CD4-positive, alpha-beta T cell treated with Interleukin-15 for 1 hour (primary cell): Measurements from ENCODE around the gene CAPG.
A peak's percentile ranks its signal among the peaks of the same experiment; 100 is the strongest.
"Not testable (repeated sequence)": the region's sequence is repeated elsewhere in the genome, so short reads cannot be mapped to it uniquely, and the experiment has no call there.

Experiments
- DNase-seq: peaks from one replicate; pipeline ENCODE4 v3.0.0-alpha.2; 2020

Gene CAPG, protein sequence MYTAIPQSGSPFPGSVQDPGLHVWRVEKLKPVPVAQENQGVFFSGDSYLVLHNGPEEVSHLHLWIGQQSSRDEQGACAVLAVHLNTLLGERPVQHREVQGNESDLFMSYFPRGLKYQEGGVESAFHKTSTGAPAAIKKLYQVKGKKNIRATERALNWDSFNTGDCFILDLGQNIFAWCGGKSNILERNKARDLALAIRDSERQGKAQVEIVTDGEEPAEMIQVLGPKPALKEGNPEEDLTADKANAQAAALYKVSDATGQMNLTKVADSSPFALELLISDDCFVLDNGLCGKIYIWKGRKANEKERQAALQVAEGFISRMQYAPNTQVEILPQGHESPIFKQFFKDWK

GRCh38 chr2:85409845-85410583 lies at the start of gene CAPG:
TSS of gene CAPG (minus strand) at chr2:85410366. CDS start at chr2:85402145, 8,221 bp downstream.
- DNase-seq = peak; percentile 77

DNA sequence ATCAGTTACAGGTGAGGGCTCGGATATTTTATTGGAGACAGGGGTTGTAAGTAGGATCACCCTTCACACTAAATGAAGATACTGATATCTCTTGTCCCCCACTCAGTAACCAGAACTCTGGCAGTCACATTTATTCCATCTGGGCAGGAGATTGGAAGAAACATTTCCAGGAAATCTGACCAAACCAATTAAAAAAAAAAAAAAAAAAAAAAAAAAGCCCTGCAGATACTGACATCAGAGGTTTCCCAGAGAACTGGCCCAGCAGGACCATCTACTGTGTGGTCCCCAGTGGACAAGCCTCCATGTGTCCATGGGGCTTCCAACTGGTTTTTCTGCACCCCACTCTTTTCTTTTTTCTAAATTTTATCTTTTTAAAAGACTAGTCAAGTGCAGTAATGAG lies 49.6 kb upstream of the CAPG start:
- DNase-seq = no peak

GRCh38 chr2:85458601-85459563 lies 48.7 kb upstream of the CAPG start:
- DNase-seq = no peak

DNA sequence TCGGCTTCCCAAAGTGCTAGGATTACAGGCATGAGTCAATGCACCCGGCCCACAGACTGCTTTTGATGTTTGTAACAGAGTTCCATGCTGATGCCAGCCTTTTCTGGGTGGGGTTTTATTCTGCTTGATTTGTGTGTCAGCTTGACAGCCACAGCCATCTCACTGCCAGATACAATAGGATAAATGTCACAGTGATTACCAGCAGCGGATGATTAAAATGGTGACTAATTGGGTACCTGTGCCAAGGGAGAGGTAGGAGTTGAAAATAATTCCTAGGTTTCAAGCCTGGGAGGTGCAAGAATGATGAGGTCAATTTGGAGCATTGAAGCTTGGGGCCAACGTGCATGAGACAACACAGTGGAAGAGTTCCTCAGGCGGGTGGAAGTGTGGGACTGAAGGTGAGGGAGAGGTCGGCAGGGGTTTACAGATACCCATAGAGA lies 47.7 kb upstream of the CAPG start:
- no peak for DNase-seq

DNA sequence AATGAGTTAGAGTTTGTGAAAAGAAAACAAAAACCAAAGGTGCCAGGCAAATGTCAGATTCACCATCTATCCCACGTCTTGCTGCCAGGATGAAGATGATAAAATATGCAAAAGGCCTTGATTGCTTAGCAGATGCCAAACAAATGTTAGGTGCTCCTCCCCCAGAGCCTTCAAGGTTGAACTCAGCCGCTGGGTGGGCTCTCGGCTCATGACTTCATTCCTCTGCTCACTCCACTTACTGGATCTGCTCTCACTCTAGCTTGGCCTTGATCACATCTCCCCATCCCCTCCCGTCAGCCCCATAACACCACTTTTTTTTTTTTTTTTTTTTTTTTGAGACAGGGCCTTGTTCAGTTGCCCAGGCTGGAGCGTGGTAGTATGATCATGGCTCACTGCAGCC lies 46.9 kb upstream of the CAPG start:
- DNase-seq = no peak

DNA sequence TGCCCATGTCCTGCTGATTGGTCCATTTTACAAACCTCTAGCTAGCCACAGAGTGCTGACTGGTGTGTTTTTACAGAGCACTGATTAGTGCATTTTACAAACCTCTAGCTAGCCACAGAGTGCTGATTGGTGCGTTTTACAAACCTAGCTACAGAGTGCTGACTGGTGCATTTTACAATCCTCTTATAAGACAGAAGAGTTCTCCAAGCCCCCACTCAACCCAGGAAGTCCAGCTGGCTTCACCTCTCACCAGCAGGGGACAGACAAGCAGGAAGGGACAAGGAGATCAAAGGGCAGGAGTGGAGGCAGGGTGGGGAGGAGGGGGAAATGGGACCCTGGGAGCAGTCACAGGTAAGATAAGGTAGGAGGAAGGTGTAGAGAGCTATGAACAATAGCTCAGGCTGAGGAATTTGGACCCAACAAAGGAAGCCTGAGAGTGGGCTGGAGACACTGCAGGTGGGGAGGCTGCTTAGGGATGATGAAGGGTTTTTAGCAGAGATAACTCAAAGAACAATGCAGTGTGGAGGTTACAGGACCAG lies 45.5 kb upstream of the CAPG start:
- no peak for DNase-seq

- DNase-seq = no peak
These were observed 43.4 kb upstream of the CAPG start for GRCh38 chr2:85453571-85453970.

DNA sequence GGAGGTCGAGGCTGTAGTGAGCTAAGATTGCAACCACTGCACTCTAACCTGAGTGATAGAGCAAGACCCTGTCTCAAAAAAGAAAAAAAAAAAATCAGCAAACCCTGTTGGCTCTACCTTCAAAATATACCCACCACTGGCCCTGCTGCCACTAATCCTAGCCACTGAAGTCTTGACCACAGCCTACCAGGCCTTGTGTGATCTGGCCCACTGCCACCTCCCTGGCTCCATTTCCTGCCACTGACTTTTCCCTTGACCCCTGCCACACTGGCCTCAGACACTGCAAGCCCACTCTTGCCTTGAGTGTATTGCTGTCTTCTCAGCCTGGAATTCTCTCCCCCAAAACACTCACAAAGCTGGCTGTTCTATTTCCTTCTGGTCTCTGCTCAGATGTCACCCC lies 42.1 kb upstream of the CAPG start:
- DNase-seq = no peak

GRCh38 chr2:85449214-85449588 lies 39.0 kb upstream of the CAPG start:
- no peak for DNase-seq

GRCh38 chr2:85448461-85449213 lies 38.5 kb upstream of the CAPG start:
- no peak for DNase-seq

GRCh38 chr2:85447222-85447585 lies 37.0 kb upstream of the CAPG start:
- DNase-seq = no peak

GRCh38 chr2:85446296-85447221 lies 36.4 kb upstream of the CAPG start:
- no peak for DNase-seq

DNA sequence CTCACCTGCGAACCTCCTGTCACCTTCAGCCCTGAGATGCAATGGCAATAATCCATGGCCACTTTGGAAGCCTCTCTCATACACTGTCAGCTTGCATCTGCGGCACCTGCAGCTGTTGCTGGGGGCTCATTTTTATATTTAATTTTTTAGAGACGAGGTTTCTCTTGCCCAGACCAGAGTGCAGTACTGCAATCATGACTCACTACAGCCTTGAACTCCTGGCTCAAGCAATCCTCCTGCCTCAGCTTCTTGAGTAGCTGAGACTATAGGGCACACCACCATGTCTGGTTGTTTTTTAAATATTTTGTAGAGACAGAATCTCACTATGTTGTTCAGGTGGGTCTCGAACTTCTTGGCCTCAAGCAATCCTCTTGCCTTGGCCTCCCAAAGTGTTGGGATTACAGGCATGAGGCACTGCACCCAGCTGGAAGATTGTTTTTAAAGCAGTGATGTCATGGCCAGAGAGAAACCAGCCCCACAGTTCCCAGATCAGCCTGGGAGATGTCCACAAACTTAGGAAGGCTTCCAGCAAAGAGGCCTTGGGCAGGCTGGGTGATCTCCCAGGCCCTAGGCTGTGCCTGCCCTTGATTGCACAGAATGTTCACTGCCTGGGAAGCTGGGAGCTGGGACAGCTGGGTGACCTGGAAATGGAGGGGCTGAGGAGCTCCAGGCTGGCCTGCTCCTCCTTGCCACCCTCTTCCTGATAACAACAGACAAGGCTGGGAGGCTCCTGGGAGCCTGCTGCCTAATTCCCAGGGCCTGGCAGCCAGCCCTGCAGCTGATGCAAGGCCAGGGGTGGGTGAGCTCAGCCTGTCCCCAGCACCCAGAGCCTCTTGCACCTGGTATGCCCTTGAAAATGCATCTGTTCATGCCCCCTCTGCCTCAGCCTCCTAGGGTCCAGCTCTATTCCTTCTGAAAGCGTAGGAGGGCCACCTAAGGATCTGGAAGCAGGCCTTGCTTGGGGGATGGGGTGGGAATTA lies 35.4 kb upstream of the CAPG start:
- no peak for DNase-seq

DNA sequence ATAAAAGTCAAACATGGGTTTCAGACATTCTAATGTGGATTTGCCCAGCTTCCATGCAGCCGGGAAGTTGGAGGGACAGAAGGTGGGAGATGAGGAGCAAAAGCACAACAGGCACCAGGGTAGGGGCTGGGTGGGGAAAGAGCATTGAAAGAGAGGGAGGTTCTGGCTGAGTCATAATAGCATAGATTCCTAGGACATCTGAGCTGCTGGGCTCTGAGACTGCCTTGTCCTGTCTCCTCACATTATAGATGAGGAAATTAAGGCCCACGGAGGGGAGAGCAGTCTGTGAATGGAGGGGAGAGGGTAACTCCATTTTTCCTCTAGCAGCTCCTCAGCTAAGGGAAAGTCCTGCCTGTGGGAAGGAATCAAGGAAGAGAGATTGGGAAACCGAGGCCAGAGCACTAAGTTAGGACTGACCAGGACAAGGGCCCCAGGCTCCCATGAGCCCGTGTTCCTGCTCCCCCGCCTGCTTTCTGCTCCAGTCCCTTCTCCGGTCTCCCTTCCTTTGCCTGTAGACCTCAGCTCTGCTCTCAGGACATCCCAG lies 34.5 kb upstream of the CAPG start:
- DNase-seq = no peak

DNA sequence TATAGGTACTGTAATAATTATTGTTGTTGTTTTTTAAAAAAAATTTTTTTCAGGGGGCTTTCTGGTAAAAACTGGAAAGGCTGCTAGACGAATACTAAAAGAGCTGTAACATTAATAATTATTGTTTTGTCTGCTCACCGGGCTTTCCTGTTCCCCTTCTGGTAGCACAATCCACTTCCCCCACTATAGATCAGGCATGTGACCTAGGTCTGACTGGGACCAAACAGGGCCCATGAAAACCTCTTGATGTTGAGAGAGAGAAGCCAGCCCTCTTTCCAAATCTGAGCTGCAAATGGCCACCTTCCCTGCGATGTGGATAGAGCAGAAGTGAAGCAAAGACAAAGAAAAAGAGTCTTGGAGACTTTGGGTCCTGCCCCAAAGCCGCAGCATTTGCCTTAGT lies 31.7 kb upstream of the CAPG start:
- DNase-seq = no peak

- no peak for DNase-seq
These were observed 30.6 kb upstream of the CAPG start for GRCh38 chr2:85440729-85441128.

DNA sequence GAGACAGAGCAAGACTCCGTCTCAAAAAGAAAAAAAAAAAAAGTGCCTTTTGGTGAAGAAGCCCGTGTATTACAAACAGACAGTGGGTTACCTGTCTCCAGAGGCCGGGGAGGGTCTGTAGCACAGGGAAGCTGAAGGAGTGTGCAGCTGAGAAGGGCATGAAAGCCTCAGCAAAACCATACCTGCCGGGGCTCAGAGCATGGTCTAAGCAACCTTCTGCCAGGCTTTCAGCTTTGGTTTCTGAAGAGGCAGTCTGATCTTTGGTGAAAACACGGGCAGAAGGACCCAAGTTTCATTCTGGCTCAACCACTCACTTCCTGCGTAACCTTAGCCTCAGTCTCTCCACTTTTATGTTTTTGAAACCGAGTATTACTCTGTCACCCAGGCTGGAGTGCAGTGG lies 29.8 kb upstream of the CAPG start:
- no peak for DNase-seq

DNA sequence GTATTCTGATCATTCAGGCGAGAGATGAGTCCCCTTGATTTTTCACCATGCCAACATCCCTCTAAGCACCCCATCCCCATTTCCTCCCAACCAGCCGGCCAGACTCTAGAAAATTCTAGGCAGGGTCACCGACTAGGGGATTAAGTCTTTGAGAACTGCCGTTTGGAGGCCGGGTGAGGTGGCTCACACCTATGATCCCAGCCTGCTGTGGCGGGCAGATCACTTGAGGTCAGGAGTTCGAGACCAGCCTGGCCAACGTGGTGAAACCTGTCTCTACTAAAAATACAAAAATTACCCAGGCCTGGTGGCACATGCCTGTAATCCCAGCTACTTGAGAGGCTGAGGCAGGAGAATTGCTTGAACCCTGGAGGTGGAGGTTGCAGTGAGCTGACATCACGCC lies 29.4 kb upstream of the CAPG start:
- not testable (repeated sequence) for DNase-seq

- no peak for DNase-seq
These were observed 28.9 kb upstream of the CAPG start for GRCh38 chr2:85439025-85439472.
